Keratinocyte (primary cell): ENCODE data around the gene P4HTM. TPM values are rescaled to one million over a fixed set of nuclear protein-coding genes. Genes with fewer than 3 reads are reported as not detected.

ENCODE experiments used
- DNase-seq: peaks from one replicate; pipeline ENCODE4 v3.0.0-alpha.2; 2011; ENCODE audit warnings: low read depth, missing footprints, low spot score
- FAIRE-seq: peaks from 2 replicates; lab custom pipeline; 2011; peaks lifted over from hg19 to GRCh38; lab: Jason Lieb, UNC
- H2AFZ ChIP-seq: 2 replicates; pipeline ENCODE4 v1.6.0; 2012; ENCODE audit warnings: low read length, control low read depth, inconsistent platforms; ENCODE audit not compliant: control insufficient read depth
- H3K27ac ChIP-seq: 2 replicates; pipeline ENCODE4 v1.5.1; 2011; ENCODE audit warnings: low read length; ENCODE audit not compliant: control insufficient read depth, insufficient read depth
- H3K27me3 ChIP-seq: 3 replicates; pipeline ENCODE4 v1.6.0; 2011; ENCODE audit warnings: low read length; ENCODE audit not compliant: control insufficient read depth, insufficient read depth; ENCODE audit errors: extremely low read depth
- H3K36me3 ChIP-seq, 2 experiments: 2 replicates in 1 of 2; 3 replicates in 1 of 2; pipeline ENCODE4 v1.5.1; 2011; ENCODE audit warnings: low read length in 2 of 2, mild to moderate bottlenecking in 1 of 2; ENCODE audit not compliant: control insufficient read depth in 2 of 2, insufficient read depth in 2 of 2; ENCODE audit errors: extremely low read depth in 1 of 2
- H3K4me1 ChIP-seq: 3 replicates; pipeline ENCODE4 v1.5.1; 2011; ENCODE audit warnings: low read length; ENCODE audit not compliant: control insufficient read depth, insufficient read depth; ENCODE audit errors: extremely low read depth
- H3K4me2 ChIP-seq: 3 replicates; pipeline ENCODE4 v1.6.0; 2011; ENCODE audit warnings: low read depth, low read length; ENCODE audit not compliant: control insufficient read depth, insufficient read depth; ENCODE audit errors: extremely low read depth
- H3K4me3 ChIP-seq, 3 experiments: fragments of 200-600 bp in 1 of 3; sonication (generic) in 1 of 3; 2 replicates in 2 of 3; 3 replicates in 1 of 3; pipeline ENCODE4 v1.5.1; 2011 to 2016; ENCODE audit warnings: low read length in 3 of 3, mild to moderate bottlenecking in 3 of 3, control low read depth in 2 of 3, inconsistent platforms in 1 of 3, low read depth in 1 of 3, mixed read lengths in 1 of 3, mixed run types in 1 of 3, moderate library complexity in 1 of 3; ENCODE audit not compliant: control insufficient read depth in 2 of 3, insufficient read depth in 2 of 3; ENCODE audit errors: extremely low read depth in 1 of 3
- H3K79me2 ChIP-seq: 2 replicates; pipeline ENCODE4 v1.6.0; 2012; ENCODE audit warnings: low read length; ENCODE audit not compliant: control insufficient read depth, insufficient read depth
- H3K9ac ChIP-seq: 3 replicates; pipeline ENCODE4 v1.6.0; 2011; ENCODE audit warnings: low read length; ENCODE audit not compliant: control insufficient read depth, insufficient read depth; ENCODE audit errors: extremely low read depth
- H3K9me1 ChIP-seq: 3 replicates; pipeline ENCODE4 v1.6.0; 2011; ENCODE audit warnings: low read length; ENCODE audit not compliant: control insufficient read depth, insufficient read depth; ENCODE audit errors: extremely low read depth
- H3K9me3 ChIP-seq: 2 replicates; pipeline ENCODE4 v1.5.1; 2012; ENCODE audit warnings: low read depth, low read length; ENCODE audit not compliant: control insufficient read depth
- H4K20me1 ChIP-seq: 3 replicates; pipeline ENCODE4 v1.6.0; 2011; ENCODE audit warnings: low read length; ENCODE audit not compliant: control insufficient read depth, insufficient read depth; ENCODE audit errors: extremely low read depth
- CTCF ChIP-seq, 3 experiments: IDR thresholded peaks in 1 of 3; conservative IDR thresholded peaks in 1 of 3; optimal IDR thresholded peaks in 1 of 3; 2 replicates in 2 of 3; 3 replicates in 1 of 3; pipeline versions ENCODE3 to v1.5.1; 2011; ENCODE audit warnings: low read length in 3 of 3, mild to moderate bottlenecking in 3 of 3, moderate library complexity in 2 of 3, control low read depth in 1 of 3, inconsistent platforms in 1 of 3; ENCODE audit not compliant: insufficient read depth in 2 of 3; ENCODE audit errors: extremely low read depth in 1 of 3
- EZH2 ChIP-seq: IDR thresholded peaks from one replicate; pipeline ENCODE4 v1.6.1; 2012; ENCODE audit warnings: inconsistent platforms, mild to moderate bottlenecking, low read length, moderate library complexity
- dilution Hi-C: fragments of 300-500 bp; cut with MboI; formaldehyde crosslinking; loops from one replicate; pipeline ENCODE4 v1.7.0; 2020; ENCODE audit warnings: low sequenced_read_pairs; ENCODE audit not compliant: extremely low pct_ligation_motif_present
- polyA plus RNA-seq, 5 experiments: library from polyadenylated mRNA; depleted of rRNA in 3 of 5; stranded (reverse) in 3 of 5; stranded (forward) in 1 of 5; unstranded in 1 of 5; fragments of >200 nt; gene quantifications; 1 replicate in 1 of 5; 2 replicates in 3 of 5; 3 replicates in 1 of 5; pipeline versions ENCODE4 v1.2.1 to v1.2.3, GENCODE V29; 2011 to 2012; ENCODE audit warnings: missing spikeins in 2 of 5, low read depth in 1 of 5, low replicate concordance in 1 of 5

P4HTM gene
- polyA plus RNA-seq, 1 donor (not counting 4 experiments of a cell fraction or from before 2014, with no cell fraction given), result 0.93 TPM

DNA sequence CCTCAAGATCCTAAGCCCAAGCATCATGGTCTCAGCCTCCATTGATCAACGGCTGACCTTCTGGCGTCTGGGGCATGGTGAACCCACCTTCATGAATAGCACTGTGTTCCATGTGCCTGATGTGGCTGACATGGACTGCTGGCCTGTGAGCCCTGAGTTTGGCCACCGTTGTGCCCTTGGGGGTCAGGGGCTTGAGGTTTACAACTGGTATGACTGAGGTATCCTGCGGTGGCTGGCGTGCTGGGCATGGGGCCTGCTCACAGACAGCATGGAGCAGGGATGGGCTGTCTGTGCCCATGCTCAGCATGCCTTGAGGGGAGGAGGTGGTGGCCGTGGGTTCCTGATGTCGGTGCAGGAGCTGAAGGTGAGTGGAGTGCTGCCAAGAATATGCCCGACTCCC, 25.0 kb downstream of the P4HTM start:
- Histone ChIP-seq H3K36me3 (peaks cover 15 to 52% of the 10 kb centered on the region in 2 experiments), H3K4me2 (no peak overlapping the region), H3K79me2 (peaks cover 37% of the 10 kb centered on the region), H2AFZ (no peak overlapping the region), H3K9ac (no peak overlapping the region), H3K9me3 (no peaks in the 10 kb centered on the region), H3K27me3 (no peaks in the 10 kb centered on the region), H4K20me1 (peaks cover 27% of the 10 kb centered on the region), H3K27ac (no peak overlapping the region), H3K4me3 (no peak overlapping the region), H3K4me1 (peaks cover 28% of the 10 kb centered on the region), H3K9me1 (peaks cover 8% of the 10 kb centered on the region)
- DNase-seq (no peak), FAIRE-seq (no peak)
- dilution Hi-C loops, result no loop called here
- no peak for TF ChIP-seq EZH2
- no peak for TF ChIP-seq CTCF (optimal IDR thresholded peaks at IDR 0.05 in 1 of 3, IDR thresholded peaks at IDR 0.05 in 1 of 3, conservative IDR thresholded peaks at IDR 0.05 in 1 of 3; ENCODE audit: extremely low read depth in 1 of 3, insufficient read depth in 2 of 3, low read length in 3 of 3)

DNA sequence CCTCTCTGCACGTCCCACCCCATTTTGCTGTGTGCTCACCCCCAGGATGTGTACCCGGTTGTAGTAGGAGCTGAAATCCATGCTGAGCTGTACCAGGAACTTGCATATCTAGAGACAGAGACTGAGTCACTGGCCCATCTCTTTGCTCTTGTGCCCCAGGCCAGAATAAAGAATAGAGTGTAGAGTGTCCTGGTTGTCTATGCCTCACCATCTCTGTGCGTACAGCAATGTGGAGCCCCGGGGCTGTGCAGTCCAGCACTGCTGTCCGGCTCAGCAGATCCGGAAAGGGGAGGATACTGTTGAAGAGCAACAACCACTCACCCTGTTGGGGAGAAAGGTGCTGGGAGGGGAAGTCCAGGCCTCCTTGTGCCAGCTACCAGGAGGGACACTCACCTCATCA, 25.7 kb downstream of the P4HTM start:
- Histone ChIP-seq H3K4me2 (no peak overlapping the region), H3K9me3 (no peaks in the 10 kb centered on the region), H2AFZ (no peak overlapping the region), H3K79me2 (peaks cover 44% of the 10 kb centered on the region), H3K9me1 (peaks cover 8% of the 10 kb centered on the region), H4K20me1 (peaks cover 27% of the 10 kb centered on the region), H3K4me1 (peaks cover 32% of the 10 kb centered on the region), H3K9ac (no peak overlapping the region), H3K27ac (no peak overlapping the region), H3K36me3 (peaks cover 15 to 52% of the 10 kb centered on the region in 2 experiments), H3K4me3 (no peak overlapping the region), H3K27me3 (no peaks in the 10 kb centered on the region)
- TF ChIP-seq EZH2 (no peak), CTCF (optimal IDR thresholded peaks at IDR 0.05 in 1 of 3, IDR thresholded peaks at IDR 0.05 in 1 of 3, conservative IDR thresholded peaks at IDR 0.05 in 1 of 3; ENCODE audit: extremely low read depth in 1 of 3, insufficient read depth in 2 of 3, low read length in 3 of 3) (no peak)
- FAIRE-seq, result no peak
- dilution Hi-C loops, result no loop called here
- DNase-seq, result no peak
